PC-9 (cell line): ENCODE measurements around the gene NKAPD1. TPM values are rescaled to one million over a fixed set of nuclear protein-coding genes. Genes with fewer than 3 reads are reported as not detected.

ENCODE experiments used
- BruUV-seq: library from RNA; stranded (reverse); fragments of 400-500 nt; replicated peaks from 2 replicates; lab custom pipeline; 2021; lab: Mats Ljungman, UMichigan
- CTCF ChIA-PET: fragments of 300-600 bp; sonication (Branson Sonifier 250); formaldehyde crosslinking; loops from one replicate; lab custom pipeline; 2022; ENCODE audit warnings: antibody characterized with exemption; lab: Charles Lee
- POLR2A ChIA-PET: fragments of 300-600 bp; sonication (Branson Sonifier 250); formaldehyde crosslinking; loops from one replicate; lab custom pipeline; 2022; ENCODE audit warnings: antibody characterized with exemption; ENCODE audit not compliant: unreplicated experiment; lab: Charles Lee
- DNase-seq, 2 experiments: peaks; one replicate each; pipeline versions ENCODE4 v3.0.0 to v3.0.0-alpha.2; 2015 to 2022; ENCODE audit warnings: mixed read lengths in 1 of 2
- H2AFZ ChIP-seq: fragments of 200-600 bp; sonication (generic); 2 replicates; pipeline ENCODE4 v1.8.1; 2017; ENCODE audit warnings: antibody characterized with exemption
- H3F3A ChIP-seq: fragments of 200-600 bp; sonication (generic); 2 replicates; pipeline ENCODE4 v1.8.1; 2017; ENCODE audit warnings: antibody characterized with exemption, mild to moderate bottlenecking, low read depth; ENCODE audit not compliant: insufficient read depth
- H3K27ac ChIP-seq: fragments of 200-600 bp; sonication (generic); 2 replicates; pipeline ENCODE4 v1.6.1; 2016; ENCODE audit warnings: mixed run types
- H3K27me3 ChIP-seq: fragments of 200-600 bp; sonication (generic); 2 replicates; pipeline ENCODE4 v1.6.1; 2016; ENCODE audit warnings: low read depth, mixed run types; ENCODE audit not compliant: insufficient read depth
- H3K36me3 ChIP-seq: fragments of 200-600 bp; sonication (generic); 2 replicates; pipeline ENCODE4 v1.6.1; 2016; ENCODE audit warnings: low read depth, mixed run types
- H3K4me1 ChIP-seq: fragments of 200-600 bp; sonication (generic); replicated peaks from 2 replicates; pipeline ENCODE4 v1.6.1; 2016; ENCODE audit warnings: mixed run types; ENCODE audit not compliant: insufficient read depth
- H3K4me2 ChIP-seq: fragments of 200-600 bp; sonication (generic); 2 replicates; pipeline ENCODE4 v1.6.1; 2017; ENCODE audit warnings: mixed run types
- H3K4me3 ChIP-seq: fragments of 200-600 bp; sonication (generic); 2 replicates; pipeline ENCODE4 v1.6.1; 2016; ENCODE audit warnings: mixed run types
- H3K79me2 ChIP-seq: fragments of 200-600 bp; sonication (generic); 2 replicates; pipeline ENCODE4 v1.6.1; 2017; ENCODE audit warnings: low read depth, mixed run types
- H3K9me2 ChIP-seq: fragments of 200-600 bp; sonication (generic); 2 replicates; pipeline ENCODE4 v1.8.1; 2017; ENCODE audit warnings: mild to moderate bottlenecking; ENCODE audit not compliant: insufficient read depth
- H3K9me3 ChIP-seq: fragments of 200-600 bp; sonication (generic); 2 replicates; pipeline ENCODE4 v1.8.1; 2016; ENCODE audit warnings: low read depth; ENCODE audit not compliant: insufficient read depth
- H4K20me1 ChIP-seq: fragments of 200-600 bp; sonication (generic); 2 replicates; pipeline ENCODE4 v1.8.1; 2017; ENCODE audit not compliant: insufficient read depth
- CTCF ChIP-seq: fragments of 200-600 bp; sonication (generic); conservative IDR thresholded peaks from 2 replicates; pipeline ENCODE4 v1.6.1; 2017; ENCODE audit warnings: mixed run types, antibody characterized with exemption, mild to moderate bottlenecking, moderate library complexity
- EZH2 ChIP-seq: fragments of 200-600 bp; sonication (generic); IDR thresholded peaks from 2 replicates; pipeline ENCODE4 v1.8.0; 2017; ENCODE audit warnings: antibody characterized with exemption, low read depth
- intact Hi-C: fragments of 100-400 bp; cut with micrococcal nuclease; formaldehyde crosslinking; loops from one replicate; pipeline ENCODE4 v1.10.0; 2022; ENCODE audit not compliant: unreplicated experiment
- total RNA-seq: library from RNA; stranded (reverse); gene quantifications from 2 replicates; pipeline ENCODE4 v1.2.3, GENCODE V29; 2021

The NKAPD1 gene
- total RNA-seq, 1 experiment from 2014 or later = 16.5 TPM

- no TSS peak for BruUV-seq
- H3K4me2 ChIP-seq = no peak overlapping the region
- ChIA-PET POLR2A (no interaction called here), CTCF (interaction anchor here (0.7 kb wide), 1 partner anchor 124 kb away, joined by 3 read pairs; no protein-coding TSS in a partner anchor)
- H3K27me3 ChIP-seq = no peaks in the 10 kb centered on the region
- TF ChIP-seq EZH2 (no peak), CTCF (no peak)
- no peak for DNase-seq
- H3K4me1 ChIP-seq = no peaks in the 10 kb centered on the region
- H3K36me3 ChIP-seq = peaks cover 23% of the 10 kb centered on the region
- H3K4me3 ChIP-seq = no peak overlapping the region
- H4K20me1 ChIP-seq = no peaks in the 10 kb centered on the region
- H3F3A ChIP-seq = no peaks in the 10 kb centered on the region; the same call in 1 of the 2 replicates
- H3K27ac ChIP-seq = no peak overlapping the region
- no peaks in the 10 kb centered on the region for H3K79me2 ChIP-seq
- no peak overlapping the region for H2AFZ ChIP-seq
- H3K9me3 ChIP-seq = no peaks in the 10 kb centered on the region
- no peaks in the 10 kb centered on the region; the same call in 1 of the 2 replicates for H3K9me2 ChIP-seq
- intact Hi-C loops = no loop called here
Observed at GRCh38 chr11:112057170-112057569, 16.9 kb upstream of the NKAPD1 start.

GRCh38 chr11:112058103-112058502 lies 16.0 kb upstream of the NKAPD1 start:
- TF ChIP-seq EZH2 (no peak), CTCF (no peak)
- CTCF ChIA-PET = no interaction called here
- Histone ChIP-seq H3F3A (peaks cover 5% of the 10 kb centered on the region; the same call in 1 of the 2 replicates), H3K4me1 (no peaks in the 10 kb centered on the region), H3K79me2 (no peaks in the 10 kb centered on the region), H3K27ac (no peak overlapping the region), H4K20me1 (no peaks in the 10 kb centered on the region), H3K36me3 (peaks cover 29% of the 10 kb centered on the region), H2AFZ (no peak overlapping the region), H3K27me3 (no peaks in the 10 kb centered on the region), H3K4me3 (no peak overlapping the region), H3K4me2 (no peak overlapping the region), H3K9me3 (no peaks in the 10 kb centered on the region), H3K9me2 (no peaks in the 10 kb centered on the region; the same call in 1 of the 2 replicates)
- DNase-seq = peak in 1 of 2 experiments; percentile 66
- intact Hi-C loops = no loop called here
- POLR2A ChIA-PET = no interaction called here
- BruUV-seq = no TSS peak

- Histone ChIP-seq H3K4me2 (no peak overlapping the region), H3F3A (peaks cover 11% of the 10 kb centered on the region; the same call in 1 of the 2 replicates), H4K20me1 (no peaks in the 10 kb centered on the region), H3K9me2 (no peaks in the 10 kb centered on the region), H3K27ac (no peak overlapping the region), H3K36me3 (peaks cover 15% of the 10 kb centered on the region), H2AFZ (no peak overlapping the region), H3K79me2 (no peaks in the 10 kb centered on the region), H3K4me3 (no peak overlapping the region), H3K27me3 (no peaks in the 10 kb centered on the region), H3K4me1 (no peaks in the 10 kb centered on the region), H3K9me3 (no peaks in the 10 kb centered on the region)
- no peak for DNase-seq
- intact Hi-C loops = no loop called here
- ChIA-PET POLR2A (no interaction called here), CTCF (no interaction called here)
- no peak for TF ChIP-seq EZH2
- no peak for TF ChIP-seq CTCF
- BruUV-seq = no TSS peak
Observed at GRCh38 chr11:112062923-112063322, 11.2 kb upstream of the NKAPD1 start.
